Measurements from ENCODE around the gene TOR1B. TPM values are rescaled to one million over a fixed set of nuclear protein-coding genes. Genes with fewer than 3 reads are reported as not detected.

TOR1B gene
- total RNA-seq, 1 donor from 2014 or later = 19.8 TPM

DNA sequence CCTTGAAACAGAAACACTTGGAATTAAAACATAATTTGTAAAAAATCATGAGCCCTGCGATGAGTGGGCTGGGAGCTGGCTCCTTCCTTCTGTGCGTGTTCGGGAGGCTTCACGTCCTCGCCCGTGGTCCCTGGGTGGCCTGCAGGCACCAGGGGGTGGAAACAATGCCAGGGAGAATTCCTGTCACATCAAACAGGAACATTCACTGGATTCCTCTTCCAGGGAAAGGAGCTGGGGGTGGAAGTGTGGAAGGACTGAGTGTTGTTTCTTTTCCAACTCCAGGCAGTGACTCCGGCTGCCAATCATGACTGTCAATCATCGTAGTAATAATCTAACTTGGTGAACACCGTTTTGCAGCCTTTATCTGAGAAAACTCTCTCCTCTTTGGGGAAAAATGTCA, 10.7 kb downstream of the TOR1B start:
- DNase-seq (ENCODE audit: low read depth in 2 of 2) = no peak

DNA sequence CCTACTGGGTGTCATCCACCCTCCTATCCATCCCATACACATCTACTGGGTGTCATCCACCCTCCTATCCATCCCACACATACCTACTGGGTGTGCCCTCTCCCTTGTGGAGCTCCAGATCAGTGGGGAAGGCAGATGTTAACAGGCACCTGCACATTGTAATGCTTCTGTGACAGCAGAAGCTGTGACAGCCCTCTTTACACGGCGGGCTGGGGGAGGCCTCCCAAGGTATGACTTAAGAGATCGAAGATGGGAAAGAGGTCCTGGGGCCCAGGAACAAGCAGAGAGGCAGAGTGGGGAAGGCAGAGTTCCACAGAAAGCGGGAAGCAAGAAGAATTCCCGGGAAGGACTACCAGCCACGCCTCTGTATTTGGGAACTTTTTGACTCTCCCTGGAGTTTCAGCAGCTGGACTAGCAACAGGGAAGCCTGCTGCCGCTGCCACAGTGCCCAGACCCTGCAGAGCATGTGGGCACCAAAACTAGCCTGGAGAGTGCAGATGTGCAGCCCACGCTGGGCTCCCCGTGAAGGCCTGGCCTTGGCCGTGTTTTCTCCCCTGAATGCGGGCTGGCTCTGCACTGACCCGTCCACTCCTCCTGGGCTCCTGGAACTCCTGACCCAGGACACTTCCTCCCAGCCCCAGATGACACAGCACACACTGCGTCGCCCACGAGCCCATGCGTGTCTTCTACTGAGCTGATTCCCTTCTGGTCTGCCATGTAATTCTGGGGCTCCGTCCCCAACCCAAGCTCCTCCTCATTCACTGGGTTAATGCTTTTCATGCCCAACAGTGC, 11.6 kb downstream of the TOR1B start:
- DNase-seq (ENCODE audit: low read depth in 2 of 2) = no peak

DNA sequence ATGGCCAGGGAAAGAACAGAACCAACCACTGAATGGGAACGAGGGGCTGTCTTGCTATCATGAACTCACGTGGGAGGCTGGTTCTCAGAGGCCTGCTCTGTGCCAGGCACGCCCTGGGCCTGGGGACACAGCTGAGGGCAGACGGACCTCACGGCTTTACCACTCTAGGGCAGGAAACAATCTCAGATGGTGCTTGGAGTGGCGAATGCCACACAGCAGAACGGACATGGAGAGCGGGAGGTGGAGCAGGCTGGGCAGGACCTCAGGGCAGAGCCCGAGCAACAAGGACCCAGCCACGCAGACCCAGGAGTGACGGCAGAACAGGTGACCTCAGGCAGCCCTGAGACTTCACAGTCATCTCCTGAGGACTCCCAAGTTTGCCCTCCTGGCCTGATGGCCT, 12.3 kb downstream of the TOR1B start:
- DNase-seq (ENCODE audit: low read depth in 2 of 2) = no peak

DNA sequence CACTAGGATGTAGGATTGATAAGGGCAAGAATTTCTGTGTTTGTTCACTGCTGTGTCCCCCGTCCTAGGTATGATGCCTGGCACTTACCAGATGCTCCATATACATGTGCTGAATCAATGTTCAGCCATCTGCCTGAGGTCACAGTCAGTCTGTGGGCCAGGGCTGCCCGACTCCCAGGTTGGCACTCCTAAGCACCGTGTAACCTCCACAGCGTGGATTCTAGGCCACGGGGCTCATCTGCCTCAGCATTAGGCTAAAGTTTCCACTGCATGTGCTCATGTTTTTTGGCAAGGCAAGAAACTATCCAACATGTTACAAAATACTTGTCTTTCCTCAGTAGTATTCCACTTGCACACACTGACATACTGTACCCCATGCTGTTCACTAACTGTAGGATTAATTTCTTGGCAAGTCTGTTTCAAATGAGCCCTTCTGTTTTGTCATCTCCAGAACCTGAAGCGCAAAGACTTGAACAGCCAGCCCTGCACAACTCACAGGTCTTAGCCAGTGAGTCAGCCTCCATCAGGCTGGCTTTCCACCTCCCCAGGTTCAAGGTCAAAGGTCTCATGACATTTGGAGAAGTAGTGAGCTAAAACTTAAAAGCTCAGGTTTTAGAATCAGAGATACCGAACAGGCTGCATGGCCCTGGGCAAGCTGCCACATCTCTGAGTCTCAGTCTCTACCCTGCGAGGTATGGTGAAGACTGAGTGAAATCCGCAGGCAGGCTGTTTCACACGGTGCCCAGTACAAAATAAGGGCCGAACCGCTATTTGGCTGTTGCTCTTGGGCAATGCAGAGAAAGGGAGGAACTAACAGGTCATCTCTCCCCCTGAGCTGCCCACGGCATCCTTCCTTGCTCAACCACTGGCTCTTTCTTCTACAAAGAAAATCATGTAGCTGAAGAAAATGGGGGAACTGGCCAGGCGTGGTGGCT, 13.8 kb downstream of the TOR1B start:
- DNase-seq (ENCODE audit: low read depth in 2 of 2) = no peak

DNA sequence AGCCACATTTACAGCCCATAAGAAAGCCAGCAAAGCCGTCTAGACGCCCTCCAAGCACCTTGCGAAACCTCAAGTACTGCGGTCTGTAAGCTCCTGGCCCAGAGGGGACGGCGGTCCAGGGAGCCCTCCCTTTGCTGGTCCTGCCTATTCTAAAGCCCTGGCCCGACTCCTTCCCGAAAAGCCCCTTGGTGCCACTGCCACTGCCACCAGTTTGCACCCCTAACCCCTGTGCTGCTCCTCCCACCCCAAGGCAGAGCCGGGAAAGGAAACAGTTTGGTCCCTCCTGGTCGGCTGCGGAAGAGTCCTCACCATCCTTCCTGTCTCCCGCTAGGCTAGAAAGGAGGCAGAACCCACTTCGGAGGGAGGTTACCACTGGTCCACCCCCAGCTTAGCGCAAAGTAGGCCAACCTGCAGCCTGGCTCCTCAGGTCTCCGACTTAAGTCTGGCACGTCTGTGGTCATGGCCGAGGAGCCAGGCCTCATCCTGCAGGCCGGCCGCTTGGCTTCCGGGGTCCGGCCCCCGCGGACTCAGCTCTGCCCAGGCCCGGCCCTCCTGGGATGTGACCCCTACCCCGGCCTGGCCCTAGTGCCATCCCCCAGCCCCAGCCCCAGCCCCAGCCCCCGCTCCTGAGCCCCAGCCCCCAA, 20.0 kb downstream of the TOR1B start:
- peak; percentile 8 to 45 for DNase-seq (ENCODE audit: low read depth in 2 of 2)

DNA sequence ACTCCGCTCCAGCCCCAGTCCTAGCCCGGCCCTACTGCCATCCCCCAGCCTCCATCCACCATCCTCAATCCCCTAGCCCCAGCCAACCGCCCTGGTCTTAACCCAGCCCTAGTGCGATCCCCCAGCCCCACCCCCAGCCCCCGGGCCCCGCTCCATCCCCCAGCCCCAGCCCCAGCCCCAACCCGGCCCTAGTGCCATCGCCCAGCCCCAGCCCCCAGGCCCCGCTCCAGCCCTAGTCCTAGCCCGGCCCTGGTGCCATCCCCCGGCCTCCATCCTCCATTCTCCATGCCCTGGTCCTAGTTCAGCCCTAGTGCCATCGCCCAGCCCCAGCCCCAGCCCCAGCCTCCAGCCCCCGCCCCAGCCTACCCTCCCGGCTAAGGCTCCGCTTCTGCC, 20.6 kb downstream of the TOR1B start:
- DNase-seq (ENCODE audit: low read depth in 2 of 2) = no peak

DNA sequence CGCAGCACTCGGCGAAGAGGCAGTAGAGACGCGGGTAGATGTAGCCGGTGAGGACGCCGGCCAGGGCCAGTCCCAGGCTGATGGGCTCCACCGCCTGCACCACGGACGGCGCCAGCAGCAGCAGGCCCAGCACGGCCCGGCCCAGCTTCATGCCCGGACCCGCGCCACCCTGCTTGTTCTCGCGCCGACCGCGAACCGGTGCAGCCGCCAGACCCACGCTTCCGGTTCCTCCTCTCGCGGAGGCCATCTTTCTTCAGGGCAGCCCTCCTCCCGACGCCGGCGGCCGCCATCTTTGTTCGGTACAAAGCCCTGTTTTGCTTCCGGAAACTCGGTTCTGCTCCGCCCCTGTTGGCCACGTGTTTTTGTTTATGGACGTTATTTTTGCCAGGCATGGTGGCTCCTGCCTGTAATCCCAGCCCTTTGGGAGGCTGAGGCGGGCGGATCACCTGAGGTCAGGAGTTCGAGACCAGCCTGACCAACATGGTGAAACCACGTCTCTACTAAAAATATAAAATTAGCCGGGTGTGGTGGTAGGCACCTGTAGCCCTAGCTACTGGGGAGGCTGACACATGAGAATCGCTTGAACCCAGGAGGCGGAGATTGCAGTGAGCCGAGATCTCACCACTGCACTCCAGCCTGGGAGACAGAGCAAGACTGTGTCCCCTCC, 21.1 kb downstream of the TOR1B start, which contains the start of gene TOR1A:
Gene TOR1A (minus strand): TSS at position 202 of the 667 bp plus-strand sequence. CDS start 51 bp downstream, at position 151.
- peak; percentile 95 to 96 for DNase-seq (ENCODE audit: low read depth in 2 of 2)

DNA sequence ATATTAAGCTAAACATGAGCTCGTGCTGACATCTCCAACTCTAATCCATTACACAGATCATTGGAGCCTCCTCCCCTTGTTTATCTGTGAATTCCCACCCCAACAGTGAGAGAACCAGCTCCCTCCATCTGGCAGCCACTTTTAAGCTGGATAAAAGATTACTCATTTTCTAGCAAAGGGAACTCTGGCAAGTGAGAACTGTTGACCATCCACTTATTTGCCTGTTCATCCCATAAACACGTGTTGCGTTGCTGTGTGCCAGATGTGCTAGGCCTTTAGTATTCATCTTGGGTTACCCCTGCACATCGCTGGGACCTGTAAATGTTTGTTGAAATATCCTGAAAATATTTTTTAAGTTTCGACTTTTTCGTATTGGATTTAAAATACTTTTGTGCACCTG, 23.4 kb downstream of the TOR1B start:
- no peak for DNase-seq (ENCODE audit: low read depth in 2 of 2)

DNA sequence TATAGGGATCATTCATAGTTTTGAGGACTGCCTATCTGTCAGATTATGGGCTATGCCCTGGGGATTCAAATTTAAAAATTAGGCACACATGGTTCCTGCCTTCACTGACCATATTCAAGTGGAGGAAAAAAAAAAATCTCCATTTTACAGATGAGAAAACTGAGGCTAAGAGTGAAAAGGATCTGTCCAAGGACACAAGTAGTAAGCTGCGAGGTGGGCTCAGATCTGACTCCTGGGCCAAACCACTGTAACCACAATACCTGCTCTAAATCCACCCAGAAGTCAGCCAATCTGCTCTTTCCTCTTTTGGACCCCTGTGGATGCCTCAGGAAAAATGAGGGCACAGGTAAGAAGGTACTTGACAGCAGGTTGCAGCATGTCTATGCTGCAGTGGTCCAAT, 23.8 kb downstream of the TOR1B start:
- DNase-seq (ENCODE audit: low read depth in 2 of 2) = no peak

DNA sequence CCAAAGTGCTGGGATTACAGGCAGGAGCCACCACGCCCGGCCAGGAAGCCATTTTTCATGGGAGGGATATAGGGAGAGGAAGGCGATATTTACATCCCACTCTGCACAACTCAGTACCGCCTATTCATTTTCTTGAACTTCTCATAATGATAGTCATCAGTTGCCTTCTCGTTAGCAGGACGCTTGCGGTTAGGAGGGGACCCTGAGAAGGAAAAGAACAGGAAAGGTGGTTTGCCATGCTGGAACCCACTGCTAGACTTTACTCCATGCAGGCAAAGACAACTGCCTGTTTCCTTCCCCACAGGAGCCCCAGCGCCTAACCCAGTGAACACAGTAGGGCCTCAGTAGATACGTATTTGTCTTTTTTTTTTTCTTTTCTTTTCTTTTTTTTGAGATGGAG, 25.1 kb downstream of the TOR1B start:
- no peak for DNase-seq (ENCODE audit: low read depth in 2 of 2)

DNA sequence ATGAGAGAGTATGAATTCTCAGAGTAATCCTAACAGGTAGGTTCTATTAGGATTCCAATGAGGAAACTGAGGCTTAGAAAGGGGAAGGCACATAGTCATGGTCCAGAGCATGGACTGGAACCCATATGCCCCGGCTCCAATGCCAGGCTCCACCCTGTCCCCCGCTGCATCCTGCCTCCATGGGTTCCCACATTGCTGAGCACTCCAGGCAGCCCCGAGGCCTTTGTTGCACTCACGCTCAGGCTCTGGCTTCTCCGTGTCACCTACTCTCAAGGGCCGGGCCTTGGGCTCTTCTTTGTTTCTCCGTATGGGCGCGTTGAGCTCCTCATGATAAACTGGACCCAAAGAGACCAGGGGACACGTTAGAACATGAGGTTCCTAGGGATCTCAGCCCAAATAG, 26.0 kb downstream of the TOR1B start:
- no peak for DNase-seq (ENCODE audit: low read depth in 2 of 2)

DNA sequence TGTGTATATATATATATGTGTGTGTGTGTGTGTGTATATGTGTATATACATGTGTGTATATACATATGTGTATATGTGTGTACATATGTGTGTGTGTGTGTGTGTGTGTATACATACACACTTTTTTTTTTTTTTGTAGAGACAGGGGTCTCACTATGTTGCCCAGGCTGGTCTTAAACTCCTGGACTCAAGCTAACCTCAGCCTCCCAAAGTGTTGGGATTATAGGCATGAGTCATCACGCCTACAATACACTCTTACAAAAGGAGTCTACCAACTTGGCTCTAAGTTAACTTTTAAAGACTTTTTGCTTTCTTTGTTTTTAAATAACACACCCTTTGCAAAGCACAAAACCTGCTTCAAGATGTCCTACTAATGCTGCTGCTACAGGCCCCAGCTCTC, 30.0 kb downstream of the TOR1B start:
- DNase-seq (ENCODE audit: low read depth in 2 of 2) = no peak

DNA sequence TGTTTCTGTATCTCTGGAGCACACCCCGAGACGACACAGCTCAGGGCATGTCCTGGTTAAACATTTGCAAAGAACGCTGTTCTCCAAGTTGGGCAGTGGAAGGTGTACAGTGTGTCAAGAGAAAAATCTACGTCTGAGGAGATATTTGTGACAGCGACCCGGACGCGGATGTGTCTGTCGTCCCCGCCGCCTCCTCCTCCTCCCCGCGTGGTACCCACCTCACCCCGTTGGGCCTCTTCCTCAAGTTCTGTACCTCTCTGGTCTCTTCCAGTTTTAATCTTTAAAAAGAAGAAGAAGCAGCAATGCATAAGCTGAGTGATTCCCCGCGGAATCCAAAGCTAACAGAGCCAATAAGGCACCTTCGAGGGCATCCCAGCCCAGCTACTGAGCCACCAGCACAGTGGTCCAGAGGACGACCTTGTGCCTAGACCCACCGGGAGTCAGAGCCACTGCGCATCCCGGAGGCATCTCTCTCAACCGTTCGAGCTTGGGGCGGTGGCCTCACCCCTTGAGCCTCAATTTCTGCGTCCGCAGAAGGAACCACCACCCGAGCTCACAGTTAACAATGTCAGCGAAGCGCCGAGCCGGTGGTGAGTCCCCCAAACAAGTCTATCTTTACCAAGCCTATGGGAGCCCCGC, 31.6 kb downstream of the TOR1B start:
- no peak for DNase-seq (ENCODE audit: low read depth in 2 of 2)

DNA sequence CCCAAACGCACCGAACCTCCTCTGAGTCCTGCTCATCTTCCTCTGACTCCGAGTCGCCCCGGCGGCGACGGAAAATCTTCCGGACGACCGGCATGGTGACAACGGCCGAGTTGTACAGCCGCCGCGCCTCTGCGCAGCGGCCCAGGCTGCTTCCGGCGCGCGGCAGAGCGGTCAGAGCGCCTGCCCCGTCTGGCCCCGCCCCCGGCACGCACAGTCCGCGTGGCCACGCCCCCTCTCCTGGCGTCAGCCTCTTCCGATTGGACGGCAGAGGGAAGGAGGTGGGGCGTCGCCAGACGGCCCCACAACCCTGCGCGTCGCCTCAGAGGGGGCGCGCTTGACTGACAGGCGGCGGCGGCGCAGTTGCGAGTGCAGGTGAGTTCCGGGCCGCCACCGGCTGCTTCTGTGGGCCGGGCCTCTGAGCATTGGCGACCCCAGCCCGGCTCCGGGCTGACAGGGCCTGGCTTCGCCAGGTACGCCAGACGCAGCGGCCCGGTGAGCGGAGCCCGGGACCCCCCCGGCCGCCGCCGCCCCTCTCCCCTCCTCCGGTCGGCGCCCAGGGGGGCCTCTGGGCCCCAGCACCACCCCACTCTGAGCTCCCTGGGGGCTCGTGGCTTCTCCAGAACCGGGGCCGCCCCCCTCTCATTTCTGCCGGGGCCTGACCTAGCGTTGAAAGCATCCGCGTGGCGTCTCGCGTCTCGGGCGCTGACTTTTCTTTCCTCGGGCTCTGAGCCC, 32.3 kb downstream of the TOR1B start, which contains the start of the genes C9orf78 and USP20:
Gene C9orf78 (minus strand): TSS at position 148 of the 732 bp plus-strand sequence. CDS start 54 bp downstream, at position 94.
Gene USP20 (plus strand): TSS at position 331 of the 732 bp plus-strand sequence. CDS start 17,098 bp downstream, outside the sequence.
- DNase-seq (ENCODE audit: low read depth in 2 of 2) = peak; percentile 96 to 98

DNA sequence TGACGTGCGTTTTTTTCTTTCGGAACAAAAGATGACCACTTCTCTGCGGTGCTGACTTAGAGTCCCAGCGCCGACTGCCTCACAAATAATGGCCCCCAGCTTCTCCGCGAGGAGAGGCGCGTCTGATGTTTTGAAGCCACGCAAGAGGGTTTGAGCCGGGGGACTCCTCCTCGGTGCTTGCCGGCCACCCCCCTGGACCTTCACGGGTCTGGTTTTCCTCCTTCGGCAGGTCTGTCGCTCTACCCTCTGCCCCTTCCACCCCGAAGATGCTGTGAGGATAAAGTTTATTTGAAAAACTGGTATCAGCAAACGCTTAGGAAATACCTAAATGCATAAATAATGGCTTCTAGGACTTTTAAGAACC, 32.9 kb downstream of the TOR1B start:
- DNase-seq (ENCODE audit: low read depth in 2 of 2) = peak in 1 of 2 donors; percentile 50

DNA sequence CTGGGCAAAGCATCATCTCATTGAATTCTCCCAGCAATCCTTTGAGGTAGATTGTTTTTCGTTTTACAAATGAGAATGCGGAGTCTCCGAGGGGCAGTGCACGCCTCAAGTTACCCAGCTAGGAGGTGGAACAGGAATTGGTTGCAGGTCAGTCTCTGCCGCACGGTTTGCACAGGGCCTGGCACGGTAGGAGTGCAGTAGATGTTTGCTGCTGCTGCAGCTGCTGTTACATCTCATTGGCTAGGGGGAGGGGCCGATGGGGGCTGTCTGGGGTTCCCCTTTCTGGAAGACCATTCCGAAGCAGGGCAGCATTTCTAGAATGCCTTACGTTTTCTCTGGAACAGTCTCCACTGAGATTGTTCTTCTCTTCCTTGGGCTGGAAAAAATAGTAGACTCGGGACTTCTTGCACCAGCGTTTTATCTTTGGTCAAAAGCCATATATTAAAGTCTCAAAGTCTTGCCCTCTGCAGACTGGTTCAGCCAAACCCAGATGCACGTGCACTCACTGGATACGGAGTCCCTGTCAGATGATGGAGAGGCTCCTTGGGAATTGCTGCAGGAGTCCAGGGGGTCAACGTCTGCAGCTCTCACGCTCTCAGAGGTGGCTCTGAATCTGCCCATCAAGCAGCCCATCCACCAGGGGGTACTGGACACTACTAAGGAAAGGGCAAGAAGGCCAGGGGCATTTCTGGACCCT, 33.5 kb downstream of the TOR1B start:
- DNase-seq (ENCODE audit: low read depth in 2 of 2) = no peak

DNA sequence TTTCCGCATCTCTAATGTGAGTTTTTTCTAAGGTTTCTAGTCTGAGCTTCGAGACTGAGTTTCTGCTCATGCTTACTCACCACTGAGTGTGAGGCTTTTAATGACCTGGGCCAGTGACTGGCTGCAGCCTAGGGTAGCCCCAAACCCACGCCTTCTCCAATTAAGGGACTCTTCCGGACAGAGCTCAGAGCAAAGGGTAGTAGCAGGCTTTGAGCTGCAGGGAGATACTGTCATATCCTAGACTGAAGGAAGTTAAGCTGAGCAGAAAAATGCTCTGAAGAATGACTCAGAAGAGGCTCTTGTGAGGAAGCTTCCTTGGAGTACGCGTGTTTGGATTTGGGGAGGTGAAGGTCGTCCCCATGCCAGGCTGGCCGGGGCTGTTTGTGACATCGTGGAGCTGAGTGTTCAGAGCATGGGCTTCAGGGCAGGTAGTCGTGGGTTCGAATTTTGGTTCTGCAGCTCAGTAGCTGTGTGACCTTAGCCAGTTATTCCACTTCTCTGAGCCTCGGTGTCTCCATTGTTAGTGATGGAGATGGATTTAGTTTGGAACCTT, 35.8 kb downstream of the TOR1B start:
- peak in 1 of 2 donors; percentile 91 for DNase-seq (ENCODE audit: low read depth in 2 of 2)

DNA sequence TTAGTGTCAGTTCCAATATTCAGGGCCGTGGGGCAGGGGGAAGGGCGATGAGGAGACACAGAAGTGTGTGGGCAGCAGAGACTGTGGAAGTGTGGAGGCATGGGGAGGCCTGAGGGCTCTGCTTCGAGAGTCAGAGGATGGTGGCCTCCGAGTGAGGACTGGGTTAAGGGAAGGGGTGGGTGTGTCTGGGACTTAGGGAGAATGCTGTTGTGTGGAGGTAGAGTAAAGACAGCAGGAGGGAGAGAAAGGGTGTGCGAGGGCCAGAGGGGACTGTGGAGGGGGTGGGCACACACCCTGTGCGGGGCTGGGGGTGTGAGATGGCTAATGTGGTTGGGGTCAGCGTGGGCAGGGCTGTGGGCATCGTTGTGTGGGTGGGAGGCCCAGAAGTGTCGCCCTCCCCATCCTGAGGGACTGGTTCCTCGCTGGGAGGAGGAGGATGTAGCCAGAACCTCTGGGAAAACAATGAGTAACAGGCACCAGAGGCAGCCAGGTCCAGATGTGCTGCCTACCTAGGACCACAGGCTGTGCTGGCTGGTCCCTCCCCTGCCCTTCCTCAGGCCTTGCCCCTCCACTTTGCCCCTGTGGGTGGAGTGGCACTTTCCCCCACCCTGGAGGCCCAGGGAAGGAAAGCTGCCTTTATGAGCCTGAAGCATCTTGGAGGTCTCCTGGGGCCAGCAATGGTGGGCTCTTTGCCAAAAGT, 36.5 kb downstream of the TOR1B start:
- DNase-seq (ENCODE audit: low read depth in 2 of 2) = no peak

All from lung microvascular endothelial cell (primary cell).